ENCODE data around the gene RPL36AL. TPM values are rescaled to one million over a fixed set of nuclear protein-coding genes. Genes with fewer than 3 reads are reported as not detected.

RPL36AL gene
- total and polyA plus RNA-seq, 10 of the 15 experiments (the other 5 are each of a cell fraction or from before 2014, with no cell fraction given): 222 to 1,379 (median 545) TPM

GRCh38 chr14:49620182-49621113 lies at the start of gene RPL36AL, which contains the start of gene MGAT2 (continued):
- TF ChIP-seq, protein P1, sequence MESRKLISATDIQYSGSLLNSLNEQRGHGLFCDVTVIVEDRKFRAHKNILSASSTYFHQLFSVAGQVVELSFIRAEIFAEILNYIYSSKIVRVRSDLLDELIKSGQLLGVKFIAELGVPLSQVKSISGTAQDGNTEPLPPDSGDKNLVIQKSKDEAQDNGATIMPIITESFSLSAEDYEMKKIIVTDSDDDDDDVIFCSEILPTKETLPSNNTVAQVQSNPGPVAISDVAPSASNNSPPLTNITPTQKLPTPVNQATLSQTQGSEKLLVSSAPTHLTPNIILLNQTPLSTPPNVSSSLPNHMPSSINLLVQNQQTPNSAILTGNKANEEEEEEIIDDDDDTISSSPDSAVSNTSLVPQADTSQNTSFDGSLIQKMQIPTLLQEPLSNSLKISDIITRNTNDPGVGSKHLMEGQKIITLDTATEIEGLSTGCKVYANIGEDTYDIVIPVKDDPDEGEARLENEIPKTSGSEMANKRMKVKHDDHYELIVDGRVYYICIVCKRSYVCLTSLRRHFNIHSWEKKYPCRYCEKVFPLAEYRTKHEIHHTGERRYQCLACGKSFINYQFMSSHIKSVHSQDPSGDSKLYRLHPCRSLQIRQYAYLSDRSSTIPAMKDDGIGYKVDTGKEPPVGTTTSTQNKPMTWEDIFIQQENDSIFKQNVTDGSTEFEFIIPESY (IDR thresholded peaks at IDR 0.05): no peak
- TF ChIP-seq, protein P2, sequence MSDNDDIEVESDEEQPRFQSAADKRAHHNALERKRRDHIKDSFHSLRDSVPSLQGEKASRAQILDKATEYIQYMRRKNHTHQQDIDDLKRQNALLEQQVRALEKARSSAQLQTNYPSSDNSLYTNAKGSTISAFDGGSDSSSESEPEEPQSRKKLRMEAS (IDR thresholded peaks at IDR 0.05; ENCODE audit: low read depth, low read length): no peak
- peak; percentile 79 for TF ChIP-seq ZNF207 (IDR thresholded peaks at IDR 0.05; ENCODE audit: borderline replicate concordance)
- TF ChIP-seq ETV6 (conservative IDR thresholded peaks at IDR 0.05 in 1 of 2, IDR thresholded peaks at IDR 0.05 in 1 of 2; ENCODE audit: borderline replicate concordance in 1 of 2, low read depth in 1 of 2): no peak; a peak in 2 of 4 replicates
- no peak for TF ChIP-seq SUZ12 (IDR thresholded peaks at IDR 0.05; ENCODE audit: unreplicated experiment)
- no peak for TF ChIP-seq ESRRA (IDR thresholded peaks at IDR 0.05; ENCODE audit: low read length)
- TF ChIP-seq IRF4 (IDR thresholded peaks at IDR 0.05; ENCODE audit: low read depth, low read length): no peak
- TF ChIP-seq ASH2L (IDR thresholded peaks at IDR 0.05; ENCODE audit: borderline replicate concordance, low read depth): no peak
- TF ChIP-seq NR2C2 (IDR thresholded peaks at IDR 0.05; ENCODE audit: borderline replicate concordance, control insufficient read depth, insufficient read length, low read depth): no peak
- TF ChIP-seq SIX5 (IDR thresholded peaks at IDR 0.05; ENCODE audit: low read depth, low read length, severe bottlenecking): peak; percentile 22
- TF ChIP-seq RCOR1 (conservative IDR thresholded peaks at IDR 0.05; ENCODE audit: low read depth, low read length): peak; percentile 17; the same call in 1 of the 2 replicates
- TF ChIP-seq NFYA (IDR thresholded peaks at IDR 0.05; ENCODE audit: borderline replicate concordance, low read depth, low read length): no peak
- TF ChIP-seq STAT3 (IDR thresholded peaks at IDR 0.05; ENCODE audit: low read depth, low read length): no peak
- no peak for TF ChIP-seq RELA (IDR thresholded peaks at IDR 0.05; ENCODE audit: borderline replicate concordance, partially characterized antibody)
- TF ChIP-seq PML (IDR thresholded peaks at IDR 0.05; ENCODE audit: low read length): peak; percentile 99
- no peak for TF ChIP-seq ZNF274 (IDR thresholded peaks at IDR 0.05; ENCODE audit: insufficient read depth, insufficient read length)
- peak; percentile 51; the same call in 1 of the 2 replicates for TF ChIP-seq CHD1 (IDR thresholded peaks at IDR 0.05; ENCODE audit: low read depth, low read length)
- TF ChIP-seq MTA2 (IDR thresholded peaks at IDR 0.05; ENCODE audit: low read depth): peak; percentile 37; the same call in 1 of the 2 replicates
- TF ChIP-seq SREBF2 (IDR thresholded peaks at IDR 0.05; ENCODE audit: low read length): 0 out of 2 replicates have a peak, but pooled peaks have one; percentile 42
- TF ChIP-seq, protein P3, sequence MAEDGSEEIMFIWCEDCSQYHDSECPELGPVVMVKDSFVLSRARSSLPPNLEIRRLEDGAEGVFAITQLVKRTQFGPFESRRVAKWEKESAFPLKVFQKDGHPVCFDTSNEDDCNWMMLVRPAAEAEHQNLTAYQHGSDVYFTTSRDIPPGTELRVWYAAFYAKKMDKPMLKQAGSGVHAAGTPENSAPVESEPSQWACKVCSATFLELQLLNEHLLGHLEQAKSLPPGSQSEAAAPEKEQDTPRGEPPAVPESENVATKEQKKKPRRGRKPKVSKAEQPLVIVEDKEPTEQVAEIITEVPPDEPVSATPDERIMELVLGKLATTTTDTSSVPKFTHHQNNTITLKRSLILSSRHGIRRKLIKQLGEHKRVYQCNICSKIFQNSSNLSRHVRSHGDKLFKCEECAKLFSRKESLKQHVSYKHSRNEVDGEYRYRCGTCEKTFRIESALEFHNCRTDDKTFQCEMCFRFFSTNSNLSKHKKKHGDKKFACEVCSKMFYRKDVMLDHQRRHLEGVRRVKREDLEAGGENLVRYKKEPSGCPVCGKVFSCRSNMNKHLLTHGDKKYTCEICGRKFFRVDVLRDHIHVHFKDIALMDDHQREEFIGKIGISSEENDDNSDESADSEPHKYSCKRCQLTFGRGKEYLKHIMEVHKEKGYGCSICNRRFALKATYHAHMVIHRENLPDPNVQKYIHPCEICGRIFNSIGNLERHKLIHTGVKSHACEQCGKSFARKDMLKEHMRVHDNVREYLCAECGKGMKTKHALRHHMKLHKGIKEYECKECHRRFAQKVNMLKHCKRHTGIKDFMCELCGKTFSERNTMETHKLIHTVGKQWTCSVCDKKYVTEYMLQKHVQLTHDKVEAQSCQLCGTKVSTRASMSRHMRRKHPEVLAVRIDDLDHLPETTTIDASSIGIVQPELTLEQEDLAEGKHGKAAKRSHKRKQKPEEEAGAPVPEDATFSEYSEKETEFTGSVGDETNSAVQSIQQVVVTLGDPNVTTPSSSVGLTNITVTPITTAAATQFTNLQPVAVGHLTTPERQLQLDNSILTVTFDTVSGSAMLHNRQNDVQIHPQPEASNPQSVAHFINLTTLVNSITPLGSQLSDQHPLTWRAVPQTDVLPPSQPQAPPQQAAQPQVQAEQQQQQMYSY (CRISPR knock-in tag; IDR thresholded peaks at IDR 0.05): no peak
- TF ChIP-seq BHLHE40 (IDR thresholded peaks at IDR 0.05; ENCODE audit: borderline replicate concordance in 1 of 2, low read depth in 2 of 2, low read length in 1 of 2): peak; percentile 45 to 69; a peak in 3 of 4 replicates
- TF ChIP-seq CBX5 (IDR thresholded peaks at IDR 0.05; ENCODE audit: low read depth): peak; percentile 92
- peak; percentile 99 for TF ChIP-seq POLR2A (IDR thresholded peaks at IDR 0.05; ENCODE audit: low read depth, low read length)
- 0 out of 3 replicates have a peak, but pooled peaks of 1 of the 2 experiments have one; percentile 19 for TF ChIP-seq EGR1 (IDR thresholded peaks at IDR 0.05; ENCODE audit: borderline replicate concordance in 1 of 2, low read depth in 2 of 2, low read length in 2 of 2)
